ENCODE data around the gene PCNX2.
A peak's percentile ranks its signal among the peaks of the same experiment; 100 is the strongest.

The PCNX2 gene

GRCh38 chr1:233295237-233295974 is at the start of gene PCNX2:
Gene PCNX2 (minus strand): TSS chr1:233295725. CDS start chr1:233295478, 247 bp downstream.
- DNase-seq = peak; percentile 22

GRCh38 chr1:233343262-233343661 is 47.7 kb upstream of the PCNX2 start:
- DNase-seq = no peak

- no peak for DNase-seq
Observed at GRCh38 chr1:233342086-233342485, 46.6 kb upstream of the PCNX2 start.

- DNase-seq = no peak
Observed at GRCh38 chr1:233340966-233341516, 45.5 kb upstream of the PCNX2 start.

GRCh38 chr1:233340031-233340555 is 44.6 kb upstream of the PCNX2 start:
- DNase-seq = no peak

GRCh38 chr1:233338102-233338501 is 42.6 kb upstream of the PCNX2 start:
- no peak for DNase-seq

- no peak for DNase-seq
Observed at GRCh38 chr1:233337505-233337904, 42.0 kb upstream of the PCNX2 start.

- no peak for DNase-seq
Observed at GRCh38 chr1:233336554-233337456, 41.3 kb upstream of the PCNX2 start.

- no peak for DNase-seq
Observed at GRCh38 chr1:233334092-233334491, 38.6 kb upstream of the PCNX2 start.

- DNase-seq = no peak
Observed at GRCh38 chr1:233333086-233333485, 37.6 kb upstream of the PCNX2 start.

- no peak for DNase-seq
Observed at GRCh38 chr1:233331676-233332519, 36.4 kb upstream of the PCNX2 start.

GRCh38 chr1:233328142-233328921 is 32.8 kb upstream of the PCNX2 start:
- no peak for DNase-seq

GRCh38 chr1:233327651-233328141 is 32.2 kb upstream of the PCNX2 start, which contains the start of gene MAP3K21:
Gene MAP3K21 (plus strand): TSS chr1:233327724. CDS start chr1:233328029, 305 bp downstream.
- no peak for DNase-seq

GRCh38 chr1:233326811-233327650 is 31.5 kb upstream of the PCNX2 start:
- DNase-seq = no peak

- no peak for DNase-seq
Observed at GRCh38 chr1:233326319-233326718, 30.8 kb upstream of the PCNX2 start.

GRCh38 chr1:233323718-233324117 is 28.2 kb upstream of the PCNX2 start:
- no peak for DNase-seq

- DNase-seq = no peak
Observed at GRCh38 chr1:233320023-233320422, 24.5 kb upstream of the PCNX2 start.

GRCh38 chr1:233319272-233319671 is 23.7 kb upstream of the PCNX2 start:
- no peak for DNase-seq

GRCh38 chr1:233316473-233316872 is 20.9 kb upstream of the PCNX2 start:
- no peak for DNase-seq

- no peak for DNase-seq
Observed at GRCh38 chr1:233315718-233316301, 20.3 kb upstream of the PCNX2 start.
